GM19099 (cell line): ENCODE data around the gene RAB3IP.
A peak's percentile ranks its signal among the peaks of the same experiment; 100 is the strongest.

Source experiments
- POLR2A ChIP-seq: IDR thresholded peaks from 3 replicates; pipeline ENCODE4 v1.6.1; 2011; ENCODE audit warnings: low read depth; ENCODE audit not compliant: insufficient read length; ENCODE audit errors: extremely low read depth

The RAB3IP gene

GRCh38 chr12:69739287-69740191, 879 bp downstream of the RAB3IP start:
- peak; percentile 47 for TF ChIP-seq POLR2A

GRCh38 chr12:69744109-69744508, 5.4 kb downstream of the RAB3IP start:
- TF ChIP-seq POLR2A = no peak

- TF ChIP-seq POLR2A = no peak
Observed at GRCh38 chr12:69751476-69751875, 12.8 kb downstream of the RAB3IP start.

GRCh38 chr12:69755302-69755701, 16.6 kb downstream of the RAB3IP start:
- no peak for TF ChIP-seq POLR2A

GRCh38 chr12:69756088-69756755, 17.6 kb downstream of the RAB3IP start:
- TF ChIP-seq POLR2A = no peak

GRCh38 chr12:69758105-69758504, 19.4 kb downstream of the RAB3IP start:
- no peak for TF ChIP-seq POLR2A

- TF ChIP-seq POLR2A = no peak
Observed at GRCh38 chr12:69765515-69765914, 26.9 kb downstream of the RAB3IP start.

- TF ChIP-seq POLR2A = no peak
Observed at GRCh38 chr12:69766260-69766659, 27.6 kb downstream of the RAB3IP start.

GRCh38 chr12:69779928-69780327, 41.3 kb downstream of the RAB3IP start:
- no peak for TF ChIP-seq POLR2A

- TF ChIP-seq POLR2A = no peak
Observed at GRCh38 chr12:69783365-69783764, 44.7 kb downstream of the RAB3IP start.

GRCh38 chr12:69789351-69789750, 50.7 kb downstream of the RAB3IP start:
- no peak for TF ChIP-seq POLR2A

GRCh38 chr12:69792533-69792932, 53.9 kb downstream of the RAB3IP start:
- no peak for TF ChIP-seq POLR2A

GRCh38 chr12:69810870-69811498, 72.3 kb downstream of the RAB3IP start:
- TF ChIP-seq POLR2A = no peak

GRCh38 chr12:69816082-69816481, 77.4 kb downstream of the RAB3IP start:
- TF ChIP-seq POLR2A = no peak

GRCh38 chr12:69821032-69821455, 82.4 kb downstream of the RAB3IP start:
- no peak for TF ChIP-seq POLR2A
